K562 (cell line): ENCODE data around the gene PLCG2. TPM values are rescaled to one million over a fixed set of nuclear protein-coding genes. Genes with fewer than 3 reads are reported as not detected.

ENCODE experiments used
- ATF2 ChIP-seq: sonication (generic); formaldehyde crosslinking; IDR thresholded peaks from 2 replicates; pipeline ENCODE4 v1.8.1; 2022; ENCODE audit warnings: missing genetic modification reagents
- BCOR ChIP-seq: fragments of 450-650 bp; IDR thresholded peaks from 2 replicates; pipeline ENCODE4 v1.6.1; 2016
- ETV1 ChIP-seq: fragments of 450-650 bp; conservative IDR thresholded peaks from 2 replicates; pipeline ENCODE4 v1.6.1; 2016; ENCODE audit warnings: missing genetic modification characterization, control low read depth, low read depth, missing compliant biosample characterization
- RAD51 ChIP-seq: fragments of 450-650 bp; IDR thresholded peaks from 2 replicates; pipeline ENCODE4 v1.7.1; 2016; ENCODE audit warnings: low read depth, mild to moderate bottlenecking, borderline replicate concordance
- RBM17 ChIP-seq: fragments of 200-400 bp; formaldehyde crosslinking; IDR thresholded peaks from 2 replicates; pipeline ENCODE4 v1.6.1; 2017; ENCODE audit warnings: low read depth, mild to moderate bottlenecking, low read length, borderline replicate concordance
- TAF15 ChIP-seq: fragments of 200-400 bp; formaldehyde crosslinking; IDR thresholded peaks from 2 replicates; pipeline ENCODE4 v1.6.1; 2017; ENCODE audit warnings: mild to moderate bottlenecking, low read depth, low read length, moderate library complexity
- ZFP36 ChIP-seq: fragments of 150-350 bp; IDR thresholded peaks from 2 replicates; pipeline ENCODE4 v1.6.1; 2018; ENCODE audit warnings: low read length, low read depth; ENCODE audit not compliant: partially characterized antibody
- ZNF146 ChIP-seq: IDR thresholded peaks from one replicate; pipeline ENCODE4 v1.6.1; 2018; ENCODE audit warnings: missing compliant biosample characterization; ENCODE audit not compliant: unreplicated experiment
- ZNF212 ChIP-seq: fragments of 450-650 bp; formaldehyde crosslinking; IDR thresholded peaks from 2 replicates; pipeline ENCODE4 v1.4.0; 2020; ENCODE audit warnings: mild to moderate bottlenecking
- polyA plus RNA-seq, 8 experiments: library from polyadenylated mRNA; depleted of rRNA in 4 of 8; stranded (reverse) in 5 of 8; unstranded in 3 of 8; fragments of >200 nt; fragmentation: Nextera tagmentation in 2 of 8; fragmentation: Illumina TruSeq in 1 of 8; extraction: Ambion mirVana in 2 of 8; extraction: Trizol in 1 of 8; gene quantifications; 2 replicates each; pipeline versions ENCODE4 v1.2.1 to v1.2.3, GENCODE V29; 2011 to 2014; ENCODE audit warnings: inconsistent platforms in 1 of 8, missing spikeins in 1 of 8
- total RNA-seq, 7 experiments: library from RNA; depleted of rRNA in 6 of 7; stranded (reverse); fragments of >200 nt in 6 of 7; fragmentation: Illumina TruSeq in 2 of 7; extraction: Trizol in 2 of 7; gene quantifications; 2 replicates each; pipeline versions ENCODE4 v1.2.1 to v1.2.3, GENCODE V29; 2011 to 2021; ENCODE audit warnings: low replicate concordance in 1 of 7
- TF ChIP-seq, protein P1 (sequence below), 3 experiments: fragments of 200-800 bp in 1 of 3; fragments of 250-450 bp in 1 of 3; fragments of 450-650 bp in 1 of 3; sonication (Bioruptor Pico) in 1 of 3; sonication (Bioruptor generic) in 1 of 3; formaldehyde crosslinking in 1 of 3; IDR thresholded peaks; 2 replicates each; pipeline versions ENCODE4 v1.6.1 to v1.8.0; 2016 to 2022; ENCODE audit warnings: mild to moderate bottlenecking in 2 of 3, missing genetic modification characterization in 2 of 3, missing compliant biosample characterization in 1 of 3, moderate library complexity in 1 of 3

Gene PLCG2
- total and polyA plus RNA-seq, 9 of the 15 experiments (the other 6 are each of a cell fraction or from before 2014, with no cell fraction given), result 0.94 to 7.1 (median 3.1) TPM

- TF ChIP-seq, protein P1, sequence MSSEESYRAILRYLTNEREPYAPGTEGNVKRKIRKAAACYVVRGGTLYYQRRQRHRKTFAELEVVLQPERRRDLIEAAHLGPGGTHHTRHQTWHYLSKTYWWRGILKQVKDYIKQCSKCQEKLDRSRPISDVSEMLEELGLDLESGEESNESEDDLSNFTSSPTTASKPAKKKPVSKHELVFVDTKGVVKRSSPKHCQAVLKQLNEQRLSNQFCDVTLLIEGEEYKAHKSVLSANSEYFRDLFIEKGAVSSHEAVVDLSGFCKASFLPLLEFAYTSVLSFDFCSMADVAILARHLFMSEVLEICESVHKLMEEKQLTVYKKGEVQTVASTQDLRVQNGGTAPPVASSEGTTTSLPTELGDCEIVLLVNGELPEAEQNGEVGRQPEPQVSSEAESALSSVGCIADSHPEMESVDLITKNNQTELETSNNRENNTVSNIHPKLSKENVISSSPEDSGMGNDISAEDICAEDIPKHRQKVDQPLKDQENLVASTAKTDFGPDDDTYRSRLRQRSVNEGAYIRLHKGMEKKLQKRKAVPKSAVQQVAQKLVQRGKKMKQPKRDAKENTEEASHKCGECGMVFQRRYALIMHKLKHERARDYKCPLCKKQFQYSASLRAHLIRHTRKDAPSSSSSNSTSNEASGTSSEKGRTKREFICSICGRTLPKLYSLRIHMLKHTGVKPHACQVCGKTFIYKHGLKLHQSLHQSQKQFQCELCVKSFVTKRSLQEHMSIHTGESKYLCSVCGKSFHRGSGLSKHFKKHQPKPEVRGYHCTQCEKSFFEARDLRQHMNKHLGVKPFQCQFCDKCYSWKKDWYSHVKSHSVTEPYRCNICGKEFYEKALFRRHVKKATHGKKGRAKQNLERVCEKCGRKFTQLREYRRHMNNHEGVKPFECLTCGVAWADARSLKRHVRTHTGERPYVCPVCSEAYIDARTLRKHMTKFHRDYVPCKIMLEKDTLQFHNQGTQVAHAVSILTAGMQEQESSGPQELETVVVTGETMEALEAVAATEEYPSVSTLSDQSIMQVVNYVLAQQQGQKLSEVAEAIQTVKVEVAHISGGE (CRISPR knock-in tag; IDR thresholded peaks at IDR 0.05), result no peak
- no peak for TF ChIP-seq ATF2 (CRISPR knock-in tag)
- TF ChIP-seq TAF15, result no peak
- TF ChIP-seq RBM17, result no peak
- no peak for TF ChIP-seq BCOR
- TF ChIP-seq ZNF146 (CRISPR knock-in tag), result no peak
- TF ChIP-seq ZNF212 (CRISPR knock-in tag), result no peak
- TF ChIP-seq ETV1, result no peak
- TF ChIP-seq RAD51, result no peak
- TF ChIP-seq ZFP36, result no peak
Measured at GRCh38 chr16:81967358-81967757, 188.3 kb downstream of the PLCG2 start (continued).
